Small intestine (tissue), 16 donors: ENCODE measurements around the gene CIP2A. TPM values are rescaled to one million over a fixed set of nuclear protein-coding genes. Genes with fewer than 3 reads are reported as not detected.
A peak's percentile ranks its signal among the peaks of the same experiment; 100 is the strongest.
"Not testable (repeated sequence)": the region's sequence is repeated elsewhere in the genome, so short reads cannot be mapped to it uniquely, and the experiment has no call there.

Experiments used
- DNase-seq, 2 donors: peaks; one replicate each; pipeline versions ENCODE4 v3.0.0 to v3.0.0-alpha.2; 2013
- FAIRE-seq: peaks from 2 replicates; lab custom pipeline; 2012; peaks lifted over from hg19 to GRCh38; lab: Jason Lieb, UNC
- H3K27ac ChIP-seq, 3 donors: one replicate each; pipeline ENCODE4 v1.5.1; 2013; ENCODE audit warnings: low read length in 2 of 3, mild to moderate bottlenecking in 2 of 3, control low read depth in 1 of 3, inconsistent platforms in 1 of 3, low read depth in 1 of 3, moderate library complexity in 1 of 3
- H3K27me3 ChIP-seq, 3 donors: one replicate each; pipeline ENCODE4 v1.6.1; 2013; ENCODE audit warnings: low read length in 3 of 3, inconsistent platforms in 1 of 3; ENCODE audit not compliant: control insufficient read depth in 3 of 3, insufficient read depth in 3 of 3
- H3K36me3 ChIP-seq, 3 donors: one replicate each; pipeline ENCODE4 v1.6.1; 2013; ENCODE audit warnings: low read length in 3 of 3, inconsistent platforms in 1 of 3, low read depth in 1 of 3, mild to moderate bottlenecking in 1 of 3, moderate library complexity in 1 of 3; ENCODE audit not compliant: control insufficient read depth in 3 of 3, insufficient read depth in 2 of 3
- H3K4me1 ChIP-seq, 3 donors: one replicate each; pipeline ENCODE4 v1.6.1; 2013; ENCODE audit warnings: low read length in 2 of 3, inconsistent platforms in 1 of 3, low read depth in 1 of 3, mild to moderate bottlenecking in 1 of 3, moderate library complexity in 1 of 3; ENCODE audit not compliant: control insufficient read depth in 3 of 3, insufficient read depth in 2 of 3
- H3K4me3 ChIP-seq, 3 donors: one replicate each; pipeline ENCODE4 v1.5.1; 2013; ENCODE audit warnings: low read length in 3 of 3, control low read depth in 1 of 3, inconsistent platforms in 1 of 3, low read depth in 1 of 3, mild to moderate bottlenecking in 1 of 3, moderate library complexity in 1 of 3
- H3K9me3 ChIP-seq, 2 donors: one replicate each; pipeline ENCODE4 v1.6.1; 2013; ENCODE audit warnings: low read depth in 1 of 2, low read length in 1 of 2; ENCODE audit not compliant: control insufficient read depth in 2 of 2, insufficient read depth in 1 of 2
- WGBS, 3 donors: extraction: QIAGEN DNeasy Blood & Tissue Kit; methylation state at CpG; one replicate each; pipeline ENCODE4 v1.1.7; 2013; 5-methylcytosine and 5-hydroxymethylcytosine counted together
- long read RNA-seq, 10 donors: transcript quantifications; one replicate each; lab custom pipeline, GENCODE V29; 2026
- polyA plus RNA-seq, 4 donors: library from polyadenylated mRNA; stranded (reverse) in 3 of 4; unstranded in 1 of 4; fragments of 200-250 nt in 3 of 4; fragments of 120-200 nt in 1 of 4; gene quantifications; one replicate each; pipeline versions ENCODE4 v1.2.1 to v1.2.3, GENCODE V29; 2013
- donor health status: healthy with polysubstance abuse.
- donor health status: control.
- donor health status: control.
- donor health status: Bipolar disorder and iron deficiency.
- donor health status: healthy.

CIP2A gene
- 1 to 10 TPM in 2 of 4 donors, under 1 TPM in 1, not detected in 1; 0.45 to 7.8 (median 4.8) TPM for polyA plus RNA-seq
- long read RNA-seq, donor 1 = 0 reads
- long read RNA-seq, donor 2 = 0 reads
- long read RNA-seq, donor 3, partial matches to known transcripts = 18 of 18 reads
- long read RNA-seq, donor 3, other reads (novel, unspliced or antisense) = 0 of 18 reads
- long read RNA-seq, donor 4 = 0 reads
- long read RNA-seq, donor 5 = 0 reads
- long read RNA-seq, donor 6 = 0 reads
- long read RNA-seq, donor 7 = 0 reads
- long read RNA-seq, donor 8 = 0 reads
- long read RNA-seq, donor 9 = 0 reads
- long read RNA-seq, donor 10 = 0 reads

- DNase-seq (peak; percentile 74 to 94), FAIRE-seq (no peak)
- Histone ChIP-seq H3K27ac (peak within 1 kb of the TSS; percentile 87 to 94 (median 89)), H3K4me1 (peaks cover 0 to 3% (median 0%) of the 10 kb centered on the region in 3 donors), H3K4me3 (peak within 1 kb of the TSS; percentile 79 to 86 (median 81)), H3K27me3 (no peaks in the 10 kb centered on the region), H3K9me3 (no peaks in the 10 kb centered on the region), H3K36me3 (no peaks in the 10 kb centered on the region)
- WGBS, 3 donors = 0 to 1% (median 0%) methylated on average over 57 to 59 of the region's 59 CpGs
These were observed at the start of gene CIP2A, which contains the start of gene DZIP3 for GRCh38 chr3:108589081-108589997. Gene CIP2A, minus strand, starts transcription at chr3:108589438. Its CDS starts 63 bp downstream, at chr3:108589375. Gene DZIP3, plus strand, starts transcription at chr3:108589722. Its CDS starts 15,685 bp downstream, at chr3:108605407.

GRCh38 chr3:108629974-108630373 lies 40.7 kb upstream of the CIP2A start:
- 59 to 82% (median 73%) methylated on average over 1 of the region's 1 CpG for WGBS, 3 donors
- H3K4me3 ChIP-seq = no peak overlapping the region
- H3K4me1 ChIP-seq = no peaks in the 10 kb centered on the region
- DNase-seq (no peak), FAIRE-seq (peak; percentile 91)
- H3K27me3 ChIP-seq = no peaks in the 10 kb centered on the region
- H3K27ac ChIP-seq = no peak overlapping the region
- H3K36me3 ChIP-seq = peaks cover 0 to 3% (median 3%) of the 10 kb centered on the region in 3 donors
- no peaks in the 10 kb centered on the region for H3K9me3 ChIP-seq

- H3K4me3 ChIP-seq = no peak overlapping the region
- H3K27ac ChIP-seq = no peak overlapping the region
- FAIRE-seq (no peak), DNase-seq (no peak)
- no peaks in the 10 kb centered on the region for H3K4me1 ChIP-seq
- no peaks in the 10 kb centered on the region for H3K27me3 ChIP-seq
- H3K9me3 ChIP-seq = no peaks in the 10 kb centered on the region
- H3K36me3 ChIP-seq = peaks cover 0 to 8% (median 2%) of the 10 kb centered on the region in 3 donors
- 83 to 90% (median 83%) methylated on average over 3 of the region's 3 CpGs for WGBS, 3 donors
These were observed 34.3 kb upstream of the CIP2A start for GRCh38 chr3:108623504-108623903.

- H3K4me3 ChIP-seq = no peak overlapping the region
- peaks cover 0 to 8% (median 0%) of the 10 kb centered on the region in 3 donors for H3K36me3 ChIP-seq
- H3K9me3 ChIP-seq = no peaks in the 10 kb centered on the region
- DNase-seq = peak in 1 of 2 donors; percentile 47
- WGBS, 3 donors = 11 to 81% (median 29%) methylated on average over 1 of the region's 1 CpG
- no peaks in the 10 kb centered on the region for H3K4me1 ChIP-seq
- no peak overlapping the region for H3K27ac ChIP-seq
- no peaks in the 10 kb centered on the region for H3K27me3 ChIP-seq
- no peak for FAIRE-seq
These were observed 31.0 kb upstream of the CIP2A start for GRCh38 chr3:108620250-108620649.

GRCh38 chr3:108616090-108616489 lies 26.9 kb upstream of the CIP2A start:
- not testable (repeated sequence) for H3K4me1 ChIP-seq, H3K4me3 ChIP-seq, FAIRE-seq, H3K27ac ChIP-seq, H3K36me3 ChIP-seq, DNase-seq, H3K27me3 ChIP-seq, H3K9me3 ChIP-seq
- WGBS, 3 donors = 98 to 99% (median 99%) methylated on average over 8 of the region's 8 CpGs

GRCh38 chr3:108610651-108611050 lies 21.4 kb upstream of the CIP2A start:
- 94 to 98% (median 95%) methylated on average over 1 of the region's 1 CpG for WGBS, 3 donors
- no peaks in the 10 kb centered on the region for H3K36me3 ChIP-seq
- DNase-seq = no peak
- no peak overlapping the region for H3K4me3 ChIP-seq
- H3K4me1 ChIP-seq = no peaks in the 10 kb centered on the region
- H3K27me3 ChIP-seq = no peaks in the 10 kb centered on the region
- no peaks in the 10 kb centered on the region for H3K9me3 ChIP-seq
- no peak for FAIRE-seq
- no peak overlapping the region for H3K27ac ChIP-seq

GRCh38 chr3:108608750-108609149 lies 19.5 kb upstream of the CIP2A start:
- no peak overlapping the region for H3K27ac ChIP-seq
- H3K27me3 ChIP-seq = no peaks in the 10 kb centered on the region
- H3K4me3 ChIP-seq = no peak overlapping the region
- DNase-seq (no peak), FAIRE-seq (no peak)
- WGBS, 3 donors = 86 to 95% (median 92%) methylated on average over 4 of the region's 4 CpGs
- peaks cover 0 to 2% (median 0%) of the 10 kb centered on the region in 3 donors for H3K36me3 ChIP-seq
- H3K9me3 ChIP-seq = no peaks in the 10 kb centered on the region
- no peaks in the 10 kb centered on the region for H3K4me1 ChIP-seq

GRCh38 chr3:108605491-108605890 lies 16.3 kb upstream of the CIP2A start:
- peak in 1 of 2 donors; percentile 12 for DNase-seq
- Histone ChIP-seq H3K4me1 (no peaks in the 10 kb centered on the region), H3K9me3 (no peaks in the 10 kb centered on the region), H3K36me3 (peaks cover 0 to 2% (median 0%) of the 10 kb centered on the region in 3 donors), H3K4me3 (no peak overlapping the region), H3K27ac (no peak overlapping the region), H3K27me3 (no peaks in the 10 kb centered on the region)
- no peak for FAIRE-seq
- 67 to 89% (median 87%) methylated on average over 4 of the region's 4 CpGs for WGBS, 3 donors
